Bronchial epithelial cell (primary cell): ENCODE data around the gene PDE2A. TPM values are rescaled to one million over a fixed set of nuclear protein-coding genes. Genes with fewer than 3 reads are reported as not detected.

Experiments
- DNase-seq: peaks from one replicate; pipeline ENCODE4 v3.0.0-alpha.2; 2010; ENCODE audit warnings: low read depth
- FAIRE-seq: peaks from 2 replicates; lab custom pipeline; 2011; peaks lifted over from hg19 to GRCh38; lab: Jason Lieb, UNC
- H3K27me3 ChIP-seq: 2 replicates; pipeline ENCODE4 v1.5.1; 2011; ENCODE audit warnings: low read length; ENCODE audit not compliant: control insufficient read depth, insufficient read depth
- H3K36me3 ChIP-seq: 2 replicates; pipeline ENCODE4 v1.5.1; 2011; ENCODE audit warnings: low read length; ENCODE audit not compliant: control insufficient read depth, insufficient read depth
- H3K4me3 ChIP-seq: 2 replicates; pipeline ENCODE4 v1.5.1; 2011; ENCODE audit warnings: mild to moderate bottlenecking, low read depth, low read length, control low read depth
- CTCF ChIP-seq: IDR thresholded peaks from 2 replicates; pipeline ENCODE4 v1.5.1; 2011; ENCODE audit warnings: mild to moderate bottlenecking, moderate library complexity, low read length, control low read depth, inconsistent platforms; ENCODE audit not compliant: insufficient read depth, severe bottlenecking
- total RNA-seq: library from RNA; depleted of rRNA; stranded (reverse); fragments of >200 nt; gene quantifications from 2 replicates; pipeline ENCODE4 v1.2.1, GENCODE V29; 2014

Gene PDE2A
- total RNA-seq, 1 donor from 2014 or later: 1.6 TPM

GRCh38 chr11:72630104-72630852 is 43.9 kb downstream of the PDE2A start:
- DNase-seq: no peak
- H3K36me3 ChIP-seq: no peaks in the 10 kb centered on the region
- H3K27me3 ChIP-seq: peaks cover 9% of the 10 kb centered on the region
- no peak overlapping the region for H3K4me3 ChIP-seq
- no peak for FAIRE-seq
- TF ChIP-seq CTCF: no peak

- DNase-seq: no peak
- H3K4me3 ChIP-seq: no peak overlapping the region
- no peak for TF ChIP-seq CTCF
Observed at GRCh38 chr11:72629266-72629665, 45.0 kb downstream of the PDE2A start.

GRCh38 chr11:72627594-72628281 is 46.5 kb downstream of the PDE2A start:
- no peak for TF ChIP-seq CTCF
- DNase-seq (no peak), FAIRE-seq (no peak)
- Histone ChIP-seq H3K27me3 (peaks cover 3% of the 10 kb centered on the region), H3K4me3 (no peak overlapping the region), H3K36me3 (no peaks in the 10 kb centered on the region)

More at GRCh38 chr11:72629266-72629665, 45.0 kb downstream of the PDE2A start:
- H3K36me3 ChIP-seq: no peaks in the 10 kb centered on the region
- FAIRE-seq: no peak
- peaks cover 3% of the 10 kb centered on the region for H3K27me3 ChIP-seq

GRCh38 chr11:72626414-72626936 is 47.7 kb downstream of the PDE2A start:
- DNase-seq: no peak
- FAIRE-seq: no peak
- no peak for TF ChIP-seq CTCF
- H3K4me3 ChIP-seq: no peak overlapping the region
- no peaks in the 10 kb centered on the region for H3K36me3 ChIP-seq
- peaks cover 3% of the 10 kb centered on the region for H3K27me3 ChIP-seq

GRCh38 chr11:72625691-72626413 is 48.4 kb downstream of the PDE2A start:
- Histone ChIP-seq H3K36me3 (no peaks in the 10 kb centered on the region), H3K27me3 (peaks cover 2% of the 10 kb centered on the region), H3K4me3 (no peak overlapping the region)
- FAIRE-seq (no peak), DNase-seq (no peak)
- TF ChIP-seq CTCF: no peak
